Measurements from ENCODE around the gene DPP9. TPM values are rescaled to one million over a fixed set of nuclear protein-coding genes. Genes with fewer than 3 reads are reported as not detected.

Gene DPP9
- total and polyA plus RNA-seq, 2 of the 13 experiments (the other 11 are each of a cell fraction or from before 2014, with no cell fraction given) = 8.4 to 25.8 TPM

- Histone ChIP-seq H2AFZ (ENCODE audit: low read length) (no peak overlapping the region), H3K9ac (ENCODE audit: insufficient read depth, low read depth, low read length) (no peak overlapping the region), H3K79me2 (ENCODE audit: insufficient read depth, low read length) (no peaks in the 10 kb centered on the region), H4K20me1 (ENCODE audit: insufficient read depth, low read length) (no peaks in the 10 kb centered on the region), H3K9me3 (ENCODE audit: low read length) (no peaks in the 10 kb centered on the region), H3K27ac (ENCODE audit: extremely low read length, insufficient read depth, low read length) (no peak overlapping the region), H3K4me3 (replicated peaks in 1 of 3; ENCODE audit: insufficient read depth in 1 of 3, low read depth in 2 of 3, low read length in 3 of 3) (no peak overlapping the region), H3K4me2 (ENCODE audit: low read depth, low read length) (no peak overlapping the region), H3K27me3 (ENCODE audit: control insufficient read depth in 1 of 2, insufficient read depth in 2 of 2, low read length in 2 of 2) (no peaks in the 10 kb centered on the region; a peak in 1 of 5 replicates), H3K4me1 (ENCODE audit: insufficient read depth, low read length) (peaks cover 2% of the 10 kb centered on the region; the same call in 1 of the 2 replicates), H3K36me3 (replicated peaks in 1 of 2; ENCODE audit: control insufficient read depth in 1 of 2, insufficient read depth in 2 of 2, low read length in 2 of 2) (peaks cover 36 to 71% of the 10 kb centered on the region in 2 experiments)
- 93% methylated on average over 5 of the region's 7 CpGs for WGBS (ENCODE audit: low lambda C conversion rate)
- in situ Hi-C loops (cut with HindIII; ENCODE audit: extremely low pct_ligation_motif_present, low pct_unique_long_range_greater_than_20kb) = no loop called here
- no TSS peak for BruUV-seq (replicated peaks)
- FAIRE-seq = no peak
- intact Hi-C loops (cut with micrococcal nuclease; ENCODE audit: unreplicated experiment) = no loop called here
- CTCF ChIA-PET (ENCODE audit: low intra/inter-chr PET ratio, low total read pairs) = no interaction called here
- DNase-seq (ENCODE audit: low spot score) = no peak
- POLR2A ChIA-PET = no interaction called here
- TF ChIP-seq MTF1 (CRISPR knock-in tag; IDR thresholded peaks at IDR 0.05) = no peak
- TF ChIP-seq PCBP2 (optimal IDR thresholded peaks at IDR 0.05; ENCODE audit: low read depth, low read length, poor library complexity, severe bottlenecking) = no peak
- TF ChIP-seq NKX3-1 (CRISPR knock-in tag; IDR thresholded peaks at IDR 0.05) = no peak
- TF ChIP-seq KDM5A (IDR thresholded peaks at IDR 0.05; ENCODE audit: borderline replicate concordance, low read length) = no peak
- ATAC-seq = no peak
These were observed 30.6 kb downstream of the DPP9 start for GRCh38 chr19:4693078-4693350.

- H3K27me3 ChIP-seq (ENCODE audit: control insufficient read depth in 1 of 2, insufficient read depth in 2 of 2, low read length in 2 of 2) = no peaks in the 10 kb centered on the region; a peak in 1 of 5 replicates
- BruUV-seq (replicated peaks) = no TSS peak
- H3K36me3 ChIP-seq (replicated peaks in 1 of 2; ENCODE audit: control insufficient read depth in 1 of 2, insufficient read depth in 2 of 2, low read length in 2 of 2) = peaks cover 35 to 66% of the 10 kb centered on the region in 2 experiments
- 95% methylated on average over 14 of the region's 27 CpGs for WGBS (ENCODE audit: low lambda C conversion rate)
- no peak overlapping the region for H2AFZ ChIP-seq (ENCODE audit: low read length)
- no peak for ATAC-seq
- POLR2A ChIA-PET = no interaction called here
- no peak for DNase-seq (ENCODE audit: low spot score)
- H3K4me1 ChIP-seq (ENCODE audit: insufficient read depth, low read length) = peaks cover 8% of the 10 kb centered on the region
- no peaks in the 10 kb centered on the region for H3K79me2 ChIP-seq (ENCODE audit: insufficient read depth, low read length)
- in situ Hi-C loops (cut with HindIII; ENCODE audit: extremely low pct_ligation_motif_present, low pct_unique_long_range_greater_than_20kb) = no loop called here
- H3K4me2 ChIP-seq (ENCODE audit: low read depth, low read length) = no peak overlapping the region
- TF ChIP-seq AGO2 (optimal IDR thresholded peaks at IDR 0.05; ENCODE audit: low read depth, low read length) (peak; percentile 30), KLF13 (CRISPR knock-in tag; IDR thresholded peaks at IDR 0.05) (no peak), TCF12 (IDR thresholded peaks at IDR 0.05) (no peak), TCF12 (CRISPR knock-in tag; IDR thresholded peaks at IDR 0.05) (no peak)
- CTCF ChIA-PET (ENCODE audit: low intra/inter-chr PET ratio, low total read pairs) = no interaction called here
- no peak overlapping the region for H3K27ac ChIP-seq (ENCODE audit: extremely low read length, insufficient read depth, low read length)
- no peak for FAIRE-seq
- H4K20me1 ChIP-seq (ENCODE audit: insufficient read depth, low read length) = no peaks in the 10 kb centered on the region
- intact Hi-C loops (cut with micrococcal nuclease; ENCODE audit: unreplicated experiment) = no loop called here
- H3K9me3 ChIP-seq (ENCODE audit: low read length) = no peaks in the 10 kb centered on the region
- H3K4me3 ChIP-seq (replicated peaks in 1 of 3; ENCODE audit: insufficient read depth in 1 of 3, low read depth in 2 of 3, low read length in 3 of 3) = no peak overlapping the region
- H3K9ac ChIP-seq (ENCODE audit: insufficient read depth, low read depth, low read length) = no peak overlapping the region
These were observed 31.2 kb downstream of the DPP9 start for GRCh38 chr19:4692251-4693077.
